GM19023 (cell line): Measurements from ENCODE around the gene SEC23B.

Source experiments
- ATAC-seq: cut with Tn5 transposase; IDR thresholded peaks from one replicate; pipeline ENCODE4 v1.9.1; 2021; ENCODE audit warnings: mild to moderate bottlenecking, moderate library complexity; ENCODE audit not compliant: unreplicated experiment

Gene SEC23B

DNA sequence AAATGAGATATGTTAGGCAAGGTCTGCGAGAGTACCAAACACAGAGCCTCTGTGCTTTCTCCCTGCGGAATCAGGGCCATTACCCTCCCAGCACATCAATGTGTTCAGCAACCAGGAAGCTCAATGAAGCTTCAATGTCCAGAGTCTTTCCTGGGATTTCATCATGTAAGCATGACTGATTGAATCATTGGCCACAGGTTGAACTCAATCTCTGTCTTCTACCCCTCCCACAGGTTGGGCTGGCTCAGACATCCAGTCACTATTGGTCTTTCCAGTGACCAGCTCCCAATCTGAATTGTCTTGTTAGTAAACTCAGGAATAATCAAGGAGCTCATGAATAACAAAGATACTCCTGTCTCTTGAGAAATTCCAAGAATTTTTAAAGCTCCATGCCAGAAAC is 77.4 kb downstream of the SEC23B start:
- ATAC-seq = no peak

DNA sequence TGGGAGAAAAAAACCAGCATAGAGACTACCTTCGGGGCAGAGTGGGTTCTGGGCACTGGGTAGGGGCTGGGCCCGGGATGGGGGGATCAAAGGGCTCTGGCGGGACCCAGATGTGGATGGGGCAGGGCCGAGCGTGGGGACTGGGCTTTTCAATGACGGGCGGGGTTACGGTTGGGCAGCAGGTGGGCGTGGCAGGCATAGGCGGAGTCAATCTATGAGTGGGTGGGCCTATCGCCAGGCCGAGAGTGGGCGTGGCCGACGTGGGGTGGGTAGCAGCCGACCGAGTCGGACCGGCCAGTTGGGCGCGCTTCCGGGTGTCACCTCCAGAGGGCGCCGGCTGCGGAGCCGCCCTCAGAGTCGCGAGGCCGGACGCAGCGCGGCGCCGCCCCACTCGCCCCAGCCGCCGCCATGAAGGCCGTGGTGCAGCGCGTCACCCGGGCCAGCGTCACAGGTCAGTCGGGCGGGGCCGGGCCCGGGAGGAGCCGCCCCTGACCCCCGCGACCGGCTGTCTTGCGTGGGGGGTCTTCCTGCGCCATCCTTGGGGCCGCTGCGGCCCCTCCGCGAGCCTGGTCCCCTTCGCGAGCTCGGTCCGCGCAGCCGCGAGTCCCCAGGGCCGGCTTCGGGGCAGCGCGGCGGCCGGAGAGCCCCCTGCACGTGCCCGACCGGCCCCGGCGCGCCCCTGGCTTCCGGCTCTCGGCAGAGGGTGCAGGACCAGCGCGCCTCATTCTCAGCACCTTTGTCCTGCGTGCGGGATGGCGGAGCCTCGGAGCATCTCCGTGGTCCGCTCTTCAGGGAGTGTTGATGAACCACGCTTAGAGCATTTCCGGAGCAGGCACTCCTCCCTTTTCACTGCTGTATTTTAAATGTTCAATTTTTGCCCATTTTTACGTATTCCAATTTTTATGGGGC is 80.2 kb downstream of the SEC23B start, which contains the start of gene DTD1:
TSS of gene DTD1 (plus strand) at position 390 of the 909 bp plus-strand sequence. CDS start at position 409, 19 bp downstream.
- ATAC-seq = peak; percentile 89

DNA sequence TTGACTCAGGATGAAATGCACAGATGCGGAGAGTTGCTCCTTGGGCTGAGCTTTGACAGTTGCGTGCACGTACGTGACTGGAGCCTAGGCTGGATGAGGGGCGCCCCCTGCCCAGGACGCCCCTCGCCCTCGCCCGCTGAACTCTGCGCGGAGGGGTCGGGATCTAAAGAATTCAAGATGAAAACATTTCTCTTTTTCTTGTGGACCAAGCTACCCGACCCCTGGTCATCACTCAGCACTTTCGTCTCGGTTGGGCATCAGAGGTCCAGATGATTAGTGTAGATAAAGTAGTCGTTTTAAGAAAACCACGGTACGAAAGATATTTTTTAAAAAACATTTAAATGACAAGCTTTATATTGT is 80.8 kb downstream of the SEC23B start:
- ATAC-seq = no peak

DNA sequence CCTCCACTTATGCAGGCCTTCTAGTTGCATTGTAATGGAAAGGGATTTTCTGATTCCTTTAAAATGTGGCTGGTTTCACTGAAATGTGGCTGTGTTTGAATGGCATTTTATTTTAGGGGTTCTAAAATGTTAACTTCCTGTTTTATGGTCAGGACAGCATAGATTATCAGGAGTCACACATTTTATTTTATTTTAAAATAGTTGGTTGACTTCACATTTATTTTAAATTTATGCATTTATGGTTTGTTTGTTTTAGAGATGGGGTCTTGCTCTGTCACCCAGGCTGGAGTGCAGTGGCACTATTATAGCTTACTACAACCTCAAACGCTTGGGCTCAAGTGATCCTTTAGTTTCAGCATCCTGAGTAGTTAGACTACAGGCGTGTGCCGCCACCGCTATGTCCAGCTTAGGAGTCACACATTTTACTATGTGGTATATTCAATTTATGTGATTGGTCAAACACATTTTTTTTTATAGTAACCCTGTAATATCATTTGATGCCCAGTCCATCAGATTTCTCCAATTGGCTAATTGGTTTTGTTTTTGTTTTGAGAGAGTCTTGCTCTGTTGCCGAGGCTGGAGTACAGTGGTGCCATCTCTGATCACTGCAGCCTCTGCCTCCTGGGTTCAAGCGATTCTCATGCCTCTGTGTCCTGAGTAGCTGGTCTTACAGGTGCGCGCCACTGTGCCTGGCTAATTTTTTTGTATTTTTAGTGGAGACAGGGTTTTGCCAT is 82.4 kb downstream of the SEC23B start:
- ATAC-seq = no peak

DNA sequence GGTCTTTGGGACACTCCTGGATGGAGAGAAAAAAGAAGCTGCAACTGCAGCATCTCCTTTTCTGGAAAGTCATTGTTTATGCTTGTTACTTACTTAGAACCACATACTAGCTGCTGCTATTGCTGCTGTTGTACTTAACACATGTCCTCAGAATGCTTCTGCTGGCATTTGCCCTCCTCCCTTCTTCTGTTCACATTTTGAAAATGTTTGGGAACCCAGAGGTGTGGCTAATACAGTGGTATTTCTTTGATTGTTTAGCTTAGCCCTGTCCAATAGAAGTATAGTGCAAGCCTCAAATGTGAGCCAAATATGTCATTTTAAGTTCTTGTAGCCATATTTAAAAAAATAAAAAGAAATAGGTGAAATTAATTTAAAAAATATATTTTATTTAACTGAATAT is 88.5 kb downstream of the SEC23B start:
- ATAC-seq = no peak

DNA sequence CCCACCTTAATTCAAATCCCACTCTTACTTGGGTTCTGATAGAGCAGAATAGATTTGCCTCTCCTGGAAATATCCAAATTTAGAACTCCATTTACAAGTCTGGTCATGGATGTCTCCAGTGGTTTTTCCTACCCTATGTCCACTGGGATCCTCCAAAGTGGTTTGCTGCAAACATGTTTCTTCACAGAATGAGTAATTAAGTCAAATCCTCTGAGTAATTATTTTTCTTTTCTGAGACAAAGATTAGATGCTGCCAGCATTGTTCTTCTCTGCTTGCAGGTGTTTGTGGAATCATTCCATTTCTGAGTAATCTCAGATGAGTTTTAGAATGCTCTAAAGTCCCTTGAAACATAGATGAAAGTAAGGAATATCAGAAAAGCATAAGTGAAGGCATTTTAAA is 102.0 kb downstream of the SEC23B start:
- no peak for ATAC-seq
